ENCODE measurements around the gene DOK5.

DNA sequence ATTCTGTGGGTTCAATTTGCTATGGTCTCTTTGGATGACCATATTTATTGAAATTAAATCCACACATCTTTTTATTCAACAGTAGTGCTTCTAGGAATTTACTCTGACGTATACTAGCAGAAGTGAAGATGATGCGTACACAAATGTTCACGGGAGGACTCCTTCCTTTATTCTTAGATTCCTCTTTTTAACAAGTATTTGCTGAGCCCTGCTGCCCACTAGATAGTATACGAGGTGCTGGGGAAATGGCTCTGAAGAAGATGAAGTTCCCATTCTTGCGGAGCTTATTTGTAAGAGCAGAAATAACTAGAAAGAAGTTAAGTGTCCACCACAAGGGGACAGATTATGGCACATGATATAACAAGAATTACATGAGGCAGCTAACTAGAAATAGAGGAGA, 145.2 kb downstream of the DOK5 start:
- TF ChIP-seq, protein P1, sequence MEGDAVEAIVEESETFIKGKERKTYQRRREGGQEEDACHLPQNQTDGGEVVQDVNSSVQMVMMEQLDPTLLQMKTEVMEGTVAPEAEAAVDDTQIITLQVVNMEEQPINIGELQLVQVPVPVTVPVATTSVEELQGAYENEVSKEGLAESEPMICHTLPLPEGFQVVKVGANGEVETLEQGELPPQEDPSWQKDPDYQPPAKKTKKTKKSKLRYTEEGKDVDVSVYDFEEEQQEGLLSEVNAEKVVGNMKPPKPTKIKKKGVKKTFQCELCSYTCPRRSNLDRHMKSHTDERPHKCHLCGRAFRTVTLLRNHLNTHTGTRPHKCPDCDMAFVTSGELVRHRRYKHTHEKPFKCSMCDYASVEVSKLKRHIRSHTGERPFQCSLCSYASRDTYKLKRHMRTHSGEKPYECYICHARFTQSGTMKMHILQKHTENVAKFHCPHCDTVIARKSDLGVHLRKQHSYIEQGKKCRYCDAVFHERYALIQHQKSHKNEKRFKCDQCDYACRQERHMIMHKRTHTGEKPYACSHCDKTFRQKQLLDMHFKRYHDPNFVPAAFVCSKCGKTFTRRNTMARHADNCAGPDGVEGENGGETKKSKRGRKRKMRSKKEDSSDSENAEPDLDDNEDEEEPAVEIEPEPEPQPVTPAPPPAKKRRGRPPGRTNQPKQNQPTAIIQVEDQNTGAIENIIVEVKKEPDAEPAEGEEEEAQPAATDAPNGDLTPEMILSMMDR (IDR thresholded peaks at IDR 0.05; ENCODE audit: low read depth, low read length, poor library complexity, severe bottlenecking): no peak
- TF ChIP-seq EZH2phosphoT487 (IDR thresholded peaks at IDR 0.05; ENCODE audit: borderline replicate concordance, low read length): no peak

Data from DOHH2 (cell line).